ENCODE data around the gene ARHGAP27.

DNA sequence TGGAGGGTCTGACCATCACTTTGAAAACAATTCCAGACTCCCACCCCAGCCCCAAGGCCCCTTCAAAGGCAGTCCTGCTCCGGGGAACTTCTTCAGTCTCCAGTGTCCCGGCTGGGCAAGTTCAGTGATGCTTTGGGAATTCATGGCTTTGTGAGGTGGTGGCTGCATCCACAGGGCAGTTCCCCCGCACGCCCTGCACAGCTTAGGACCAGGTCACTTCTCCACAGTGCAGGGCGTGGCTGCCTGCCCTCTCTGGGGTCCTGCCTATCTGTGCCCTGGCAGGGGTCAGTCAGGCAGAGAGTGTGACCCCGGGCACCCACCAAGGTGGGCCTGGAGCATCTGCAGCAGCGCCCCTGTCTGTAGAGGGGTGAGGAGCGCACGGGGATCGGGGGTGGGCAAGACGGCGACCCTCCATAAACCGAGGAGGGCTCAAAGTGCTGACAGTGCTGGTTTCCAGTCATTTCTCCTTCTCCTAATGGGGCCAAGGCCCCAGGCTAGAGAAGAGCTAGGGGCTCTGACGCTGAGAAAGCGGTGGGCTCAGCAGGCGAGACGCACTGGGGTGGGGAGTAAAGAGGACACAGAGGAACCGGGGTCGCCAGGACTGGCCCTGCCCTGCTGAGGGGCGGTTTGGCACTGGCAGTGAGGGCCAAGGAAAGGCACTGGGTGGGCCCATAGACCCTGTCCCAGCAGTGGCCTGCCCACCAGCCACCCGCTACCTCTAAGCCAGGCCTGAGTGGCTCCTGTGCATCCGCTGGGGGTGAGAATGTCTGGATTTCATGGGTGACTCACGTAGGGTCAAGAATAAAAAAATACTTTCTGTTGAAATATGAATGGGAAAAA, 4.2 kb upstream of the ARHGAP27 start:
- TF ChIP-seq EZH2phosphoT487 (IDR thresholded peaks at IDR 0.05; ENCODE audit: insufficient read depth, low read depth) (no peak), EZH2 (IDR thresholded peaks at IDR 0.05; ENCODE audit: insufficient read depth, poor library complexity, severe bottlenecking) (no peak)

Data from GM23248 (cell line).